Smooth muscle cell (in vitro differentiated cells): Measurements from ENCODE around the gene TXNIP. TPM values are rescaled to one million over a fixed set of nuclear protein-coding genes. Genes with fewer than 3 reads are reported as not detected.

Experiments
- DNase-seq: peaks from one replicate; lab custom pipeline; 2025; ENCODE audit not compliant: unreplicated experiment; lab: John Stamatoyannopoulos, UW
- H2AFZ ChIP-seq: fragments of 200-600 bp; sonication (generic); 2 replicates; pipeline ENCODE4 v1.6.0; 2016; ENCODE audit warnings: antibody characterized with exemption, low read depth, mild to moderate bottlenecking
- H3F3A ChIP-seq: fragments of 200-600 bp; sonication (generic); 2 replicates; pipeline ENCODE4 v1.6.0; 2017; ENCODE audit warnings: antibody characterized with exemption, low read depth
- H3K27ac ChIP-seq: fragments of 200-600 bp; sonication (generic); 2 replicates; pipeline ENCODE4 v1.5.1; 2016; ENCODE audit warnings: low read depth, mild to moderate bottlenecking
- H3K27me3 ChIP-seq: fragments of 200-600 bp; sonication (generic); 2 replicates; pipeline ENCODE4 v1.6.1; 2016; ENCODE audit warnings: low read depth, mild to moderate bottlenecking
- H3K36me3 ChIP-seq: fragments of 200-600 bp; sonication (generic); 2 replicates; pipeline ENCODE4 v1.5.1; 2016; ENCODE audit warnings: low read depth
- H3K4me1 ChIP-seq: fragments of 200-600 bp; sonication (generic); 2 replicates; pipeline ENCODE4 v1.5.1; 2016; ENCODE audit warnings: low read depth
- H3K4me2 ChIP-seq: fragments of 200-600 bp; sonication (generic); 2 replicates; pipeline ENCODE4 v1.6.0; 2016; ENCODE audit warnings: mild to moderate bottlenecking
- H3K4me3 ChIP-seq: fragments of 200-600 bp; sonication (generic); 2 replicates; pipeline ENCODE4 v1.5.1; 2016; ENCODE audit warnings: mild to moderate bottlenecking
- H3K79me2 ChIP-seq: fragments of 200-600 bp; sonication (generic); 2 replicates; pipeline ENCODE4 v1.6.0; 2016; ENCODE audit warnings: low read depth, mild to moderate bottlenecking
- H3K9ac ChIP-seq: fragments of 200-600 bp; sonication (generic); 2 replicates; pipeline ENCODE4 v1.6.0; 2016; ENCODE audit warnings: low read depth
- H3K9me3 ChIP-seq: fragments of 200-600 bp; sonication (generic); replicated peaks from 2 replicates; pipeline ENCODE4 v1.5.1; 2016; ENCODE audit warnings: low read depth
- H4K20me1 ChIP-seq: fragments of 200-600 bp; sonication (generic); 2 replicates; pipeline ENCODE4 v1.6.0; 2016; ENCODE audit warnings: low read depth
- WGBS: methylation state at CpG from one replicate; pipeline ENCODE4 v1.1.7; 2016; ENCODE audit warnings: low lambda C conversion rate; 5-methylcytosine and 5-hydroxymethylcytosine counted together
- polyA plus RNA-seq: library from polyadenylated mRNA; unstranded; fragments of >200 nt; fragmentation: Nextera tagmentation; extraction: Ambion mirVana; gene quantifications from 2 replicates; pipeline ENCODE4 v1.2.1, GENCODE V29; 2016
- total RNA-seq: library from RNA; depleted of rRNA; stranded (reverse); fragments of >200 nt; gene quantifications from 2 replicates; pipeline ENCODE4 v1.2.3, GENCODE V29; 2014
- TF ChIP-seq, protein P1 (sequence below): fragments of 200-600 bp; sonication (generic); IDR thresholded peaks from 2 replicates; pipeline ENCODE4 v1.5.1; 2017; ENCODE audit warnings: borderline replicate concordance, mild to moderate bottlenecking, antibody characterized with exemption; ENCODE audit not compliant: insufficient read depth, poor library complexity, severe bottlenecking

TXNIP gene
- total and polyA plus RNA-seq, 2 experiments from 2014 or later, result 206 to 384 TPM

GRCh38 chr1:146022403-146023127, 26.2 kb upstream of the TXNIP start:
- H3K4me2 ChIP-seq, result no peak overlapping the region
- H3K36me3 ChIP-seq, result no peaks in the 10 kb centered on the region
- no peak overlapping the region for H3K4me3 ChIP-seq
- no peaks in the 10 kb centered on the region for H3F3A ChIP-seq
- H3K9me3 ChIP-seq, result no peaks in the 10 kb centered on the region
- no peak for DNase-seq
- TF ChIP-seq, protein P1, sequence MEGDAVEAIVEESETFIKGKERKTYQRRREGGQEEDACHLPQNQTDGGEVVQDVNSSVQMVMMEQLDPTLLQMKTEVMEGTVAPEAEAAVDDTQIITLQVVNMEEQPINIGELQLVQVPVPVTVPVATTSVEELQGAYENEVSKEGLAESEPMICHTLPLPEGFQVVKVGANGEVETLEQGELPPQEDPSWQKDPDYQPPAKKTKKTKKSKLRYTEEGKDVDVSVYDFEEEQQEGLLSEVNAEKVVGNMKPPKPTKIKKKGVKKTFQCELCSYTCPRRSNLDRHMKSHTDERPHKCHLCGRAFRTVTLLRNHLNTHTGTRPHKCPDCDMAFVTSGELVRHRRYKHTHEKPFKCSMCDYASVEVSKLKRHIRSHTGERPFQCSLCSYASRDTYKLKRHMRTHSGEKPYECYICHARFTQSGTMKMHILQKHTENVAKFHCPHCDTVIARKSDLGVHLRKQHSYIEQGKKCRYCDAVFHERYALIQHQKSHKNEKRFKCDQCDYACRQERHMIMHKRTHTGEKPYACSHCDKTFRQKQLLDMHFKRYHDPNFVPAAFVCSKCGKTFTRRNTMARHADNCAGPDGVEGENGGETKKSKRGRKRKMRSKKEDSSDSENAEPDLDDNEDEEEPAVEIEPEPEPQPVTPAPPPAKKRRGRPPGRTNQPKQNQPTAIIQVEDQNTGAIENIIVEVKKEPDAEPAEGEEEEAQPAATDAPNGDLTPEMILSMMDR, result no peak
- no peak overlapping the region for H3K27ac ChIP-seq
- H4K20me1 ChIP-seq, result no peaks in the 10 kb centered on the region
- no peak overlapping the region for H2AFZ ChIP-seq
- H3K27me3 ChIP-seq, result peaks cover 45% of the 10 kb centered on the region
- 90% methylated on average over 6 of the region's 7 CpGs for WGBS
- H3K4me1 ChIP-seq, result no peaks in the 10 kb centered on the region
- H3K79me2 ChIP-seq, result no peaks in the 10 kb centered on the region
- H3K9ac ChIP-seq, result no peak overlapping the region

- no peak within 1 kb of the TSS for H3K4me2 ChIP-seq
- H3F3A ChIP-seq, result no peaks in the 10 kb centered on the region
- H3K79me2 ChIP-seq, result no peaks in the 10 kb centered on the region
- H3K4me1 ChIP-seq, result no peaks in the 10 kb centered on the region
- H3K4me3 ChIP-seq, result no peak within 1 kb of the TSS
- no peaks in the 10 kb centered on the region for H4K20me1 ChIP-seq
- peaks cover 53% of the 10 kb centered on the region for H3K27me3 ChIP-seq
- H3K9me3 ChIP-seq, result no peaks in the 10 kb centered on the region
- no peaks in the 10 kb centered on the region for H3K36me3 ChIP-seq
- TF ChIP-seq, protein P1, result no peak
- H2AFZ ChIP-seq, result no peak within 1 kb of the TSS
- H3K9ac ChIP-seq, result no peak within 1 kb of the TSS
- WGBS, result 78% methylated on average over 4 of the region's 5 CpGs
- DNase-seq, result no peak
- no peak within 1 kb of the TSS for H3K27ac ChIP-seq
These were observed 25.4 kb upstream of the TXNIP start, which contains the start of gene HJV for GRCh38 chr1:146021622-146022402. Gene HJV, minus strand, starts transcription at chr1:146021735. Its CDS starts 1,504 bp downstream, at chr1:146020231.

DNA sequence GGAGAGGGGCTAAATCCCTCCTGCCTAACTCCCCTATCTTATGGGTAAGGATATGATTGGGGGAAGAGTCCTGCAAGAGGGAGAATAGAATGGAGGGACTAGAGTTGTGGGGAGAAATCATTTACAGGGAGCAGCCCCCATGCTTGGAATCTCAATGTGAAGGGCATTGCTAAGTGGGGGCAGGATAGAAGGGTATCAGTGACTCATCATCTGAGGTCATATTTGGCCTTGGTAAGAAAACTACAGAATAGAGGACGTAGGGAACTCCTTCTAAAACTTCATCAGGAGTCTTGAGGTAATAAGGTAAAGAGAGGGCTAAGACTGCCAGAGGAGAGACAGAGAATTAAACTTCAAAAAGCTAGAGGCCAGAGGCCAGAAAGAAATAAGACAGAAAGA, 24.7 kb upstream of the TXNIP start:
- Histone ChIP-seq H3K27me3 (peaks cover 57% of the 10 kb centered on the region), H3K4me3 (no peak overlapping the region), H3K36me3 (no peaks in the 10 kb centered on the region), H3F3A (no peaks in the 10 kb centered on the region), H3K4me1 (no peaks in the 10 kb centered on the region), H2AFZ (no peak overlapping the region), H3K9ac (no peak overlapping the region), H3K79me2 (no peaks in the 10 kb centered on the region), H3K9me3 (no peaks in the 10 kb centered on the region), H3K4me2 (no peak overlapping the region), H3K27ac (no peak overlapping the region), H4K20me1 (no peaks in the 10 kb centered on the region)
- TF ChIP-seq, protein P1, result no peak
- no peak for DNase-seq
- 81% methylated on average over 1 of the region's 1 CpG for WGBS
